Measurements from ENCODE around the gene STXBP4.

DNA sequence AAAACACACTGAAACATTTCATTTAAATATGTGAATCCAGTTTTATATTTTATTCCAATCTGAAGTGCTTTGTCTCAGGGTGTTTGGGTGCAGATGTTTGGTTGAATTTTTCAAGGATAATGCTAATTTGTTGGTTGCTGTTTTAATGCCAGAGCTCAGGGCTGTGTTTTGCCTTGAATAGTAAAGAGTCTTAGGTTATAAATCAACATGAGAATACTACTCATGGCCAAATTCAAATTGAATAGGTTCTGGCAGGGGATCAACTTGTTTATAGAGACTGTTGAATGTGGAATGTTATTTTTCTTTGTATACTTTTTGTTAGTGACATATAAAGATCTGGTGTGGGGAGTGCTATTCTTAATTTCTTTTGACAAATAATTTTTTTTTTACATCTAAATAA, 49.1 kb upstream of the STXBP4 start:
- TF ChIP-seq, protein P1, sequence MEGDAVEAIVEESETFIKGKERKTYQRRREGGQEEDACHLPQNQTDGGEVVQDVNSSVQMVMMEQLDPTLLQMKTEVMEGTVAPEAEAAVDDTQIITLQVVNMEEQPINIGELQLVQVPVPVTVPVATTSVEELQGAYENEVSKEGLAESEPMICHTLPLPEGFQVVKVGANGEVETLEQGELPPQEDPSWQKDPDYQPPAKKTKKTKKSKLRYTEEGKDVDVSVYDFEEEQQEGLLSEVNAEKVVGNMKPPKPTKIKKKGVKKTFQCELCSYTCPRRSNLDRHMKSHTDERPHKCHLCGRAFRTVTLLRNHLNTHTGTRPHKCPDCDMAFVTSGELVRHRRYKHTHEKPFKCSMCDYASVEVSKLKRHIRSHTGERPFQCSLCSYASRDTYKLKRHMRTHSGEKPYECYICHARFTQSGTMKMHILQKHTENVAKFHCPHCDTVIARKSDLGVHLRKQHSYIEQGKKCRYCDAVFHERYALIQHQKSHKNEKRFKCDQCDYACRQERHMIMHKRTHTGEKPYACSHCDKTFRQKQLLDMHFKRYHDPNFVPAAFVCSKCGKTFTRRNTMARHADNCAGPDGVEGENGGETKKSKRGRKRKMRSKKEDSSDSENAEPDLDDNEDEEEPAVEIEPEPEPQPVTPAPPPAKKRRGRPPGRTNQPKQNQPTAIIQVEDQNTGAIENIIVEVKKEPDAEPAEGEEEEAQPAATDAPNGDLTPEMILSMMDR (IDR thresholded peaks at IDR 0.05): no peak
- no peak for TF ChIP-seq EP300 (IDR thresholded peaks at IDR 0.05)
